Head of caudate nucleus (tissue), 42 donors: ENCODE measurements around the gene MCM7.
A peak's percentile ranks its signal among the peaks of the same experiment; 100 is the strongest.

Experiments
- DNase-seq, 42 donors: peaks; one replicate each; pipeline versions ENCODE4 v3.0.0 to v3.0.0-alpha.2; 2020 to 2021; ENCODE audit warnings: mixed read lengths in 7 of 42
- intact Hi-C: fragments of 100-400 bp; cut with DNase I; formaldehyde crosslinking; loops from one replicate; pipeline ENCODE4 v1.15.0; 2022

The MCM7 gene

GRCh38 chr7:100126239-100126930 is 25.2 kb upstream of the MCM7 start:
- DNase-seq: peak in 6 of 42 donors; percentile 15 to 58 (median 25)
- intact Hi-C loops: no loop called here

GRCh38 chr7:100124301-100125230 is 23.4 kb upstream of the MCM7 start:
- intact Hi-C loops: no loop called here

DNA sequence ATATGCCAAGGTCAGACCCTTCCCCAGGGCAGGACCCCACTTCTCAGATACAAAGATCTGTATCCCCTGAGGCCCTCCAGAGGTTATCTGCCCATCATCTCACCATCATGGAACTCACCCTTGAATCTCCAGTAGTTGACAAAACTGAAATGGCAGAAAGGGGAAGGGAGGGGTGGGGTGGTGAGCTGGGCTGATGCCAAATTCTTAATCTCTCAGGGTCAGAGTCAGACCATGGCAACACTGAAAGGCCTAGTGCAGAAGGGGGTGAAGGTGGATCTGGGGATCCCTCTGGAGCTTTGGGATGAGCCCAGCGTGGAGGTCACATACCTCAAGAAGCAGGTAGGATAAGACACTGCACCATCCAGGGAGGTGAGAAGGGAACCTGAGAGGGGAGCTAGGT is 21.4 kb upstream of the MCM7 start:
- no peak for DNase-seq
- intact Hi-C loops: no loop called here

More at GRCh38 chr7:100124301-100125230, 23.4 kb upstream of the MCM7 start:
- DNase-seq: no peak

GRCh38 chr7:100122067-100122466 is 20.9 kb upstream of the MCM7 start:
- intact Hi-C loops: no loop called here
- no peak for DNase-seq

GRCh38 chr7:100120733-100121036 is 19.5 kb upstream of the MCM7 start:
- intact Hi-C loops: no loop called here

GRCh38 chr7:100119970-100120732 is 19.0 kb upstream of the MCM7 start:
- intact Hi-C loops: no loop called here
- peak; percentile 69 to 92 (median 83) for DNase-seq

More at GRCh38 chr7:100120733-100121036, 19.5 kb upstream of the MCM7 start:
- DNase-seq: no peak

- DNase-seq: peak; percentile 93 to 99 (median 97)
- intact Hi-C loops: no loop called here
Measured at GRCh38 chr7:100119072-100119969, 18.1 kb upstream of the MCM7 start, which contains the start of the genes CNPY4 and TAF6. CNPY4 (plus strand) TSS chr7:100119634; CDS start chr7:100119745, 111 bp downstream. TAF6 (minus strand) TSS chr7:100119358; CDS start chr7:100114209, 5,149 bp downstream.

DNA sequence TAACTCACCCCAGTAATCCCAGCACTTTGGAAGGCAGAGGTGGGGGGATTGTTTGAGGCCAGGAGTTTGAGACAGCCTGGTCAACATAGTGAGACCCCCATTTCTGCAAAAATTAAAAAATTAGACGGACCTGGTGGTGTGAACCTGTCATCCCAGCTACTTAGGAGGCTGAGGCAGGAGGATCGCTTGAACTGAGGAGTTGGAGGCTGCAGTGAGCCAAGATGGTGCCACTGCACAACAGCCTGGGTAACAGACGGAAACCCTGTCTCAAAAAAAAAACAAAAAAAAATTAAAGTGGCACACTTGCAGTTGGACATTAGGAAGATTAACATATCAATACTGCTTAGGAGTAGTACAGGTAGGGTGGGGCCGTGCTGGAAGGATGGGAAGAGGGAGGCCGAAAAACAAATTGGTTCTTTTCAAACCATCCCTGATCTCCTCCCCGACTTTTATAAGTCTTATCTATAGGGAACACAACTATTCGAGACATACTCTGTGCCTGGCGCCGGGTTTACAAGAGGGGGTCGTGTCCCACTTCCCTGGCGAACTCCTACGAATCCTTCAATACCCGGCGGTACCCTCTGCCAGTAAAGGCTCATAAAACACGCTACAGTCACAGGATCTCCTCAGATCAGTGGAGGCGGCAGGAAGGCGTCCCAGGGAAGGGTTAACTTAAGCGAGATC is 17.3 kb upstream of the MCM7 start:
- DNase-seq: no peak
- intact Hi-C loops: no loop called here

DNA sequence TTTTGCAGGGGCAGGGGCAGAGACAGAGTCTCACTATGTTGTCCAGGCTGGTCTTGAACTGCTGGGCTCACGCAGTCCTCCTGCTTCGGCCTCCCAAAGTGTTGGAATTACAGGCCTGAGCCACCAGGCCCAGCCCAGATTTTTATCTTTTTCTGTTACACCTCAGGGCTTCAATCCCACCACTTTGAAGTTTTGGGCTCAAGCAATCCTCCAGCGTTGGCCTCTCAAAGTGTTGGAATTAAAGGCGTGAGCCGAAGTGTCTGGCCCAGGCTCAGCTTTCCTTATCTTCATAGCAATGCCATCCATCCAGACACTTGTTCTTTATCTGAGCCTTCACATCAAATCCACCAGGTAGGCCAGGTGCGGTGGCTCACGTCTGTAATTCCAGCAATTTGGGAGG is 13.8 kb upstream of the MCM7 start:
- intact Hi-C loops: no loop called here

DNA sequence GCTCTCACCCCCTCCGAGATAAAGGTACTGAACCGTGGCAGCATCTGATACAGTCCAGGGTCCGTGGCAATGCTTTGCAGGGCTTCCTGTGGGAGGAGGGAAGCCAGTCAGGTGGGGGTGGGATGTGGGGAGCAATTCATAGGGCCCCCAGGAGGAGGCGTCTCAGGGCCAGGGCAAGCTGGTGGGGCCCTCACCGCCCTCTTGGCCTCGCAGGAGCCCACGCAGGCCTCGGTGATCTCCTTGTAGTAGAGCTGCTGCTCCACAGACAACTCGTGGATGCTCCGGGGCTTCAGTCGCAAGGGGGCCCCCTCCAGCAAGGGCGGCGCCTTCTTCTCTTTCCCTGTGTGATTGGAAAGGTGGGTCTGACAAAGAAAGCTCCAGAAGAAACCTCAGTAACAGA is 10.7 kb upstream of the MCM7 start:
- intact Hi-C loops: no loop called here

More for the DNA sequence above, 13.8 kb upstream of the MCM7 start:
- DNase-seq: no peak

GRCh38 chr7:100111156-100111555 is 10.0 kb upstream of the MCM7 start:
- intact Hi-C loops: no loop called here
- no peak for DNase-seq

More for the DNA sequence above, 10.7 kb upstream of the MCM7 start:
- no peak for DNase-seq

DNA sequence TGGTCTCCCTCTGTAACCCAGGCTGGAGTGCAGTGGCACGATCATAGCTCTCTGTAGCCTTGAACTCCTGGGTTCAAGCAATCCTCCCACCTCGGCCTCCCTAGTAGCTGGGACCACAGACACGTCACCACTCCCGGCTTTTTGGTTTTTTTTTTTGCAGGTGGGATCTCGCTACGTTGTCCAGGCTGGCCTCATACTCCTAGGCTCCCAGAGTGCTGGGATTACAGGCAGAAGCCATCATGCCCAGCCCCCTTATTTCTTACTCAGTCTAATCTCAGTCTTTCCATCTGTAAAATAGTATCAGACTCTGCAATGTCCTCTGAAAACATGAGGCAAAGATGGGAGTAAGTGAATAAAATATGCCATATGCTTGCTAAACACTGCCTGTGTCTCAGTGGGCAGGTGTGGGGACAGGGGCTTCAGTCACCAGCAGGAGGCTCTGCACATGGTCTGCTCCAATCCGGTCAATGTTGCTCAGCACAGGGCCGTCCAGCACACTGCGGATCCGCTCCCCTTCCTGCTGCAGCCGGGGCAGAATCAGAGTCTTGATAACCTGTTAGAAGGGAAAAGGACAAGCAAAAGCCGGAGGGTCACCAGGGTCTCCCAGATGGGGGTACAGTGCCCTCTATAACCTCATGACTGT is 8.4 kb upstream of the MCM7 start:
- no peak for DNase-seq
- intact Hi-C loops: no loop called here

- intact Hi-C loops: no loop called here
- DNase-seq: no peak
Measured at GRCh38 chr7:100107890-100108289, 6.7 kb upstream of the MCM7 start.

- intact Hi-C loops: no loop called here
- DNase-seq: peak in 1 of 42 donors; percentile 47
Measured at GRCh38 chr7:100107125-100107737, 6.0 kb upstream of the MCM7 start.

GRCh38 chr7:100106633-100107032 is 5.4 kb upstream of the MCM7 start:
- intact Hi-C loops: no loop called here

DNA sequence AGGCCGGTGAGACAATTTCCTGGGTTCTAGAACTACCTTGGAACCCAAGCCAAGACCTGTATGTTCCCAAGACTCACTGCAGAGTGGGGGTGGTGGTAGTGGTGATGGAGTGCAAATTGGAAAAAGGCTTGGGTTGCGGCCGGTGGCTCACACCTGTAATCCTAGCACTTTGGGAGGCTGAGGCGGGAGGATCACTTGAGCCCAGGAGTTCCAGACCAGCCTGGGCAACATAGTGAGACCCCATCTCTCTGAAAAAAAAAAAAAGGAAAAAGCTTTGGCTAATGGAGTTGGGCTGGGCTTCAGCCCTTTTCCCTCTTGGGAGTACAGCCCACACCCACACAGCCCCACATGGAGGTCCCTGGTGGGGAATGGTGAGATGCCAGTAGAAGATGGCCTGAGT is 4.3 kb upstream of the MCM7 start:
- intact Hi-C loops: no loop called here
- no peak for DNase-seq

More at GRCh38 chr7:100106633-100107032, 5.4 kb upstream of the MCM7 start:
- no peak for DNase-seq
